Measurements from ENCODE around the gene GSTM5.
"Not testable (repeated sequence)": the region's sequence is repeated elsewhere in the genome, so short reads cannot be mapped to it uniquely, and the experiment has no call there.

The GSTM5 gene

DNA sequence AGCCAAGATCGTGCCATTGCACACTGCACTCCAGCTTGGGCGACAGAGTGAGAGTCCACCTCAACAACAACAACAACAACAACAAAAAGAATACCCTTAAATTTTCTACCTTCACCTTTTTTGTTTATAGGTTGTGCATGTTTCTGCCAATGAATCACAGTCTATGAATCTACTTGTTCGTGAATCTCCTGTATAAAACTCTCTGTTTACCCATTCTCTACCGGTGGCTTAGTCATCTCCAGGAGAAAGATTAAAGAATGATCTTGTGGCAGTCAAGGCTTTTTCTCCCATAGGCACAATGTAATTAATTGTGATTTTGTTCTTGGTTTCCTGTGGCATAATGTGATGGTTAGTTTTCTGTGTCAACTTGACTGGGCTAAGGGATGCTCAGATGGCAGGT, 14.2 kb upstream of the GSTM5 start:
- not testable (repeated sequence) for DNase-seq

DNA sequence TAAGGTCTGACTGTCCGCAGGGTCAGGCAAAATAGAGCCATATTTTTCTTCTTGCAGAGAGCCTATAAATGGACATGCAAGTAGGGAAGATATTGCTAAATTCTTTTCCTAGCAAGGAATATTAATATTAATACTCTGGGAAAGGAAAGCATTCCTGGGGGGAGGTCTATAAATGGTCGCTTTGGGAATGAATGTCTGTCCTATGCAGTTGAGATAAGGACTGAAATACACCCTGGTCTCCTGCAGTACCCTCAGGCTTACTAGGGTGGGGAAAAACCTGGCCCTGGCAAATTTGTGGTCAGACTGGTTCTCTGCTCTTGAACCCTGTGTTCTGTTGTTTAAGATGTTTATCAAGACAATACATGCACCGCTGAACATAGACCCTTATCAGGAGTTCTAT, 9.1 kb upstream of the GSTM5 start:
- DNase-seq, result not testable (repeated sequence)

DNA sequence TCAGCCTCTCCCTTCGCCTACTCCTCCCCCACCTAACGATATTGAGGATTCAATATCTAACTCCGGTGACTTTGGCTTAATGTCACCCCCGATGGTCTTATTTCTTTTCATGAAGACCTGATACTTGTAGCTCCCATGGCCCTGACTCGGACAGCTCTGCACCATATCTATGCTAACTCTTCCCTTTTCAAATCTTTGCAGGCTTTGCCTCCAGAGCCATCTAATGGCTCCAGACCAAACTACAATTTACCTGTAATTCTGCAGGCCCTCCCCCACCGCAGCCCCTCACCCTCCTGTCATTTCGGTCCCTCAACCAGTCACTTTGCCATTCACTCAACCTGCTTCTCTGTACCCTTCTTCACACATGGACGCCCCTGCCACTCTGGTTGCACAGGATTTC, 7.9 kb upstream of the GSTM5 start:
- DNase-seq, result no peak

DNA sequence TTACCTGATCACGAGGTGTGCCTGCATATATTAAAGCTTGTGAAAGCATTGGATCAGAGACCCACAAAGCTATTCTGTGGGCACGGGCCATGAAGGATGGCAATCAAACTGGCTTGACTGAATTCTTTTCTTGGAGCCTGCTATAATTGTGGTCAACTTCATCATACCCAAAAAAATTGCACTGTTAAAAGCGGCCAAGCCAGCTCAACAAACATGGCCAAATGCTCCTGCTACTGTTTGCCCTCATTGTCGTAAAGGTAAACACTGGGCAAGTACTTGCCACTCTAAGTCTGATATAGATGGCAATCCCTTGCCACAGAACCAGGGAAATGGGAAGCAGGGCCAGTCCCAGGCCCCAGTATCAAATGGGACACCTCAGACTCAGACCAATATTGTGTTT, 6.6 kb upstream of the GSTM5 start:
- DNase-seq, result no peak

DNA sequence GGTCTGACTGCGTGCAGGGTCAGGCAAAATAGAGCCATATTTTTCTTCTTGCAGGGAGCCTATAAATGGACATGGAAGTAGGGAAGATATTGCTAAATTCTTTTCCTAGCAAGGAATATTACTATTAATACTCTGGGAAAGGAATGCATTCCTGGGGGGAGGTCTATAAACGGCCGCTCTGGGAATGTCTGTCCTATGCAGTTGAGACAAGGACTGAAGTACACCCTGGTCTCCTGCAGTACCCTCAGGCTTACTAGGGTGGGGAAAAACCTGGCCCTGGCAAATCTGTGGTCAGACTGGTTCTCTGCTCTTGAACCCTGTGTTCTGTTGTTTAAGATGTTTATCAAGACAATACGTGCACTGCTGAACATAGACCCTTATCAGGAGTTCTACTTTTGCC, 3.1 kb upstream of the GSTM5 start:
- not testable (repeated sequence) for DNase-seq

DNA sequence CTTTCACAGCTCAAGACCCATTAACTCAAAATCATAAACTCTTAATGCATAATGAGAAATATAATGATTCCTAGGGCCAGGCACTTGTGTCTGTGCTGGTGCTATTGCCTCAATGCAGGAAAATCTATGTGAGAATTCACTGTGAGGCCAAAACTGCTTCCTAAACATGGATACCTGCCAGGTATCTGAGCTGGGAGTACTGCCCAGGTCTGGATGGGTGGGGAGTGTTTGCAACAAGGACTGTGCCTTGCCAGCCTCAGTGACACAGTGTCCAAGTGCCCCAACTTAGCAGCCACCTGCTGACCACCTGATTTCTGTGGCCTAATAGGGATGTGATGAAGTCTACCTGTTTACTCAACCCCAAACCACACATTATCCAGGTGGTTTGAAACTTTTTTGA, 2.2 kb upstream of the GSTM5 start:
- DNase-seq, result not testable (repeated sequence)

DNA sequence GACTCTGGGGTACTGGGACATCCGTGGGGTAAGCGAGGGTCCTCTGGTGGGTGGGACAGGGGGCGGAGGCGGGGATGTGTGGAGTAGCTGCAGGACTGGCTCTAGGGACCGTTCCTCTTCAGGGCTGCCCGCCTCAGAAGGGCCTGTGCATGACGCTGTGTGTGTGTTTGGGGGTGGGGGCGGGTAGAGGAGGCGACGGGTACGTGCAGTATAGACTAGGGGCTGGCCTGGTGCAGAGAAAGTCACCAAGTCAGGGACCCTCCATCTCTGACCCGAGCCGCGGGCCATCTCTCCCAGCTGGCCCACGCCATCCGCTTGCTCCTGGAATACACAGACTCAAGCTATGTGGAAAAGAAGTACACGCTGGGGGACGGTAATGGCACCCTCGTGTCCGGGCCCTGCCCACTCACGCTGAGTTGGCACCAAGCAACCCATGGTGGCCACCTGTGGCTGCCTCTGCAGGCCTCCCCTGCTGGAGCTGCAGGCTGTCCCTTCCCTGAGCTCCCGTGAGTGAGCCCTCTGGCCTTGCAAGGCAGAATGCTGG, 342 bp downstream of the GSTM5 start:
- DNase-seq, result no peak

DNA sequence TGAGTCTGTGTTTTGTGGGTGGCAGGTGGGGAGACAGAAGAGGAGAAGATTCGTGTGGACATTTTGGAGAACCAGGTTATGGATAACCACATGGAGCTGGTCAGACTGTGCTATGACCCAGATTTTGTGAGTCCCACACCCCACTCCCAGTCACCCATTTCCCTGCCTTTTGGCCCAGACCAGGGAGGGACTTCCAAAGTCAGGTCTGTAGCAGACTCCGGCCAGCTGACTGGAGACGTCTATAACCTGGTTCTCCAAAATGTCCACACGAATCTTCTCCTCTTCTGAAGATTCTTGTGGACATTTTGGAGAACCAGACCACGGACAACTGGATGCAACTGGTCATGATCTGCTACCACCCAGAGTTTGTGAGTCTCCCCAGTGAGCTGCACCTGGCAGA, 1.6 kb downstream of the GSTM5 start:
- DNase-seq, result no peak

DNA sequence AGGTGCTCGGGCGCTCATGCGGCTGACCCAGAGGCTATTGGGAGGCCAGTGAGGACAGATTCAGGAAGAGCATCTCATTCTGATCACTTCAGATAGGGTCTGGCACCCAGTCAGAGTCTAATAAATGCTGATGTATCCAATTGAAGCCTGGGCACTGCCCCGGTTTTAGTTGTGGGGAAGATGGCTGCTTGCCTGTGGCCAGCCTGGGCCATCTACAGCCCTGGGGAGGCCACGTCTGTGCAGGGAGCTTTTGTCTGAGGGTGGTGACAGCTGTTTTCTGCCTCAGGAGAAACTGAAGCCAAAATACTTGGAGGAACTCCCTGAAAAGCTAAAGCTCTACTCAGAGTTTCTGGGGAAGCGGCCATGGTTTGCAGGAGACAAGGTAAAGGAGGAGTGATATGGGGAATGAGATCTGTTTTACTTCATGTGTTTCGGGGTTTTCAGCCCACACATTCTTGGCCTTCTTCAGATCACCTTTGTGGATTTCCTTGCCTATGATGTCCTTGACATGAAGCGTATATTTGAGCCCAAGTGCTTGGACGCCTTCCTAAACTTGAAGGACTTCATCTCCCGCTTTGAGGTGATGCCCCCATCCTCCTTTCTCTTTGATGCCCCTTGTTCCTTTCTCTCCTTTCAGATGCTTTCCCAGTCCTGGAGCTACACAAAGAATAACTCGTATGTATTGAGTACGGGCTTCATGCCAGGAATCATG, 2.8 kb downstream of the GSTM5 start:
- DNase-seq, result no peak

DNA sequence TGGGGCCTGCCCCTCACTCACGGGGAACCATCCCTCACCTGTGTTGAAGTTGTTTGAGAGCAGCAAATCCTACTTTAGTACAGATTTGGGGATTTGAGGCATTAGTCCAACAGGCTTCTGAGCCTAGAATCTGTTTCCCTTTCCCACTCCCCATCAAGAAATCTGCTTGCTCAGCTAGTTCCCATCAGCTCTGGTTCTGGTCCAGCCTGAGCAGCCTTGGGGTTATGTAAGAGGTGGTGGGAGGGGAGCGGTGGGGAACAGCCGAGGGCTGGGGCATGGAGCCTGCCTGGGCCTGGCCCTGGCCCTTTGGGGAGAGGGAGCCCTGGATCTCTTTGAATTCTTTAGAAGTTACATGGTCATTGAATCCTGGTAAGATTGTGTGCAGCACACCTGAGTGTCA, 4.1 kb downstream of the GSTM5 start:
- DNase-seq, result no peak

DNA sequence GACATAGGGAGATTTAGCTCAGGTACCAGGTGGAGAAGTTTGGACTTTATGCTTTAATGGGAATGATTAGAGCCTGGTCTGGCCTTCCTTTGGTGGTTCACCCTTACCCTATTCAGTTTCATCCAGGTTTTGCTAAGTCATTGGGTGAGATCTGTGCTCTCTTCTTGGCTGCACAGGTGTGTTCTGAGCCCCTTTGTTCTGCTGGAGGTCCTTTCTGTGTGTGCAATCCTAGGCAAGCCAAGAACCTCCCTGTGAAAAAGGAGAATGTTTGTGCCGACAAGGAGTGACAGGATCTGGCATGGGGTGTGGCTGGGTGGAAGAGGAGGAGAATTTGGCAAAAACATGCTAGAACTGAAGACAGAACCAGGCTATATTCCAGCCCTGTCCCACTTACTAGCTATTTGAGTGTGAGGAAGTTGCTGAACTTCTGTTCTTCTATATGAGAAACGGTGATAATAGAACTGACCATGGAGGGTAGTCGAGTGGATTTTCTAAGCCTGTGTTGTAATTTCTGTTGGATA, 4.6 kb downstream of the GSTM5 start:
- no peak for DNase-seq

DNA sequence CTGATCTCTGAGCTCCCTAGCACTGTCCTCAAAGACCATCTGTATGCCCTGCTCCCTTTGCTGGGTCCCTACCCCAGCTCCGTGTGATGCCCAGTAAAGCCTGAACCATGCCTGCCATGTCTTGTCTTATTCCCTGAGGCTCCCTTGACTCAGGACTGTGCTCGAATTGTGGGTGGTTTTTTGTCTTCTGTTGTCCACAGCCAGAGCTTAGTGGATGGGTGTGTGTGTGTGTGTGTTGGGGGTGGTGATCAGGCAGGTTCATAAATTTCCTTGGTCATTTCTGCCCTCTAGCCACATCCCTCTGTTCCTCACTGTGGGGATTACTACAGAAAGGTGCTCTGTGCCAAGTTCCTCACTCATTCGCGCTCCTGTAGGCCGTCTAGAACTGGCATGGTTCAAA, 5.7 kb downstream of the GSTM5 start:
- DNase-seq, result no peak

DNA sequence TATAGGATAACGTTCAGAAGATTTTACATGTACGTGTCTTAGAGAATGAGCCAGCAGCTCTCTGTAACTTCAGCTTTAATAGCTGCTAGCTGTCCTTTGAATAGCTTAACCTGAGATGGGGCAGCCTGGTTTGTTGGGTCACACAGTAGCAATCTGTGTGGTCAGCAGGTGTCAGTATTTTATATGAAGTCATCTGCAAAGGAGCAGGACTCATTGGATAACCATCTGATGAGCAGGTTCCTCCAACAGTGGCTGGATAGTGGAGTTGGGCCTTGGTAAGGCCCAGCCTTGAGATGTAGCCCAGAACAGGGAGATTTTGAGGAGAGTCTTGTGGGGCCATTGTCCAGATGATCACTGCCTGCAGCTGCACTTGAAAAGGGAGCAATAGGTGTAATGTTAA, 6.4 kb downstream of the GSTM5 start:
- no peak for DNase-seq

DNA sequence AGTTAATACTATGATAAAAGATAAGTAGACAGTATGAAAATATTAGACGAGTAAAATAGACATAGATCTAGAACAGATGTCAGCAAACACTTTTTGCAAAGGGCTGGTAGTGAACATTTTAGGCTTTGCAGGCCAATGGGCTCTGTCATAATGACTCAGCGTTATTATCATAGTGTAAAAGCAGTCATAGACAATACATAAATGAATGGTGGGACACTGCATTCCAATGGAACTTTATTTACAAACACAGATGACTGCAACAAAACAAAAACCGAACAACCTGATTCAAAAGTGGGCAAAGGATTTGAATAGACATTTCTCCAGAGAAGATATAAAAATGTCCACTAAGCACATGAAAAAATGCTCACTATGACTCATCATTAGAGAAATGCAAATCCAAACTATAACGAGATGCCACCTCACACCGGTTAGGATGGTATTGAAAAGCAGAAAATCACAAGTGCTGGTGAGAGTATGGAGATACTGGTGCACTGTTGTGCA, 7.3 kb downstream of the GSTM5 start:
- DNase-seq, result no peak

DNA sequence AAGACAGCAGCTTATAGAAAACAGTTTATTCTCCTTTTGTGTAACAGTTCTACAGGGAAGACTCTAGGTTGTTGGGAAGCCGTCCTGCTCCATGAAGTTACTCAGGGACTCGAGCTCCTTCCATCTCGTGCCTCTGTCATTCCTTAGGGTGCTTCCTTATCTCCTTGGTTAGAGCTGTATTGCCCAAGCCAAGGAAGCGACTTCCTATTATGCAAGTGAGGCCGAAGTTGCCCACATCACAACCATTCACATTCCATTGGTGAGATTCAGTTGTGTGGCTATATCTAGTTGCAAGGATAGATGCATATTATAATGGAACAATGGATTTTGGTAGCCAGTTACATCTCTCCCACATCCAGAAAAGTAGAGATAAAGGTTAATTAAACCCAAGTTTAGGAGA, 9.0 kb downstream of the GSTM5 start:
- DNase-seq, result no peak

DNA sequence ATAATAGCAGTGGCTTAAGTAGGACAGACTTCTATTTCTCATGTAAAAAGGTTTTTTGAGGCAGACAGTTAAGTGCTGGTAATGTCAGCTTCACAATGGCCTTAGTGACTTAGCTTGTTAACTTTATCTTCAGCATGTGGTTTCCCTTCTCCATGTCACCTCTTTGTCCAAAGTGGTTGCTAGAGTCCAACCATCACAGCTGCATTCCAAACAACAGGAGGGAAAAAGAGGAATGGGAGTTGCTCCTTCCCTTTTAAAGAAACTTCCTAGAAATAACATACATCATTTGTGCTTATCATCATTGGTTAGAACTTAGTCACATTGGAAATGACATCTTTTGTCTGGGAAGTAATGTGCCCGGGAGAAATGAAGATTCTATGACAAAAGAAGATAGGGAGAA, 9.9 kb downstream of the GSTM5 start:
- DNase-seq, result no peak

DNA sequence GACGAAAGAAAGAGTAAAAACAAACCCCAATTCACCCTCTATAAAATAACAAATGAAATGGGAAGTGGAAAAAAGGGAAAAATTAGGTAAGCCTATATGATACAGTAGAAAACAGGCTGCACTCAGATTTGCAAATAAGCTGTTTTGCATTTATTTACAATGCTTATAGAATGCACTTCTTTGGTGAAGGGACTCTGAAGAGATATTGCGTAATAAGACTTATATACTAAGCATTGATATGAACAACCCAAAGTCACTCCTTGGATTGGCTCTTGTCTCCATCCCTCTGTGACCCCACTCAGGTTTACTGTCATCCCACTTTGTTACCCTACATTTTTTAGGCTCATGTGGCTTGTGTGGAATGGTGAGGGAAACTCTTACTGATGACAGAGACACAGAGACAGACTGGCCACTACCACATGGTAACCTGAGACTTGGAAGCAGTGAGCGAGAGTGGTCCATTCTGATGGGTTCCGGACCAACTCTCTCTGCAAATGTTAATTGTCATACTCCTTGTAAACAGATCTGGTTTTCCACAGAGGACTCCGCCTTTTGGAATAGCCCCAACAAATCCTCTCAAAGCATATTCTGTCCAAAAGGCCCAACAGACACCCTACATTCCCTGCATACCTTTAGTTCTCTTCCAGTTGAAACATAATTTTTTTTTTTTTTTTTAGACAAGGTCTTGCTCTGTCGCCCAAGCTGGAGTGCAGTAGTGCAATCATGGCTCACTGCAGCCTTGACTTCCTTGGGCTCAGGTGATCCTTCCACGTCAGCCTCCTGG, 11.0 kb downstream of the GSTM5 start:
- no peak for DNase-seq

DNA sequence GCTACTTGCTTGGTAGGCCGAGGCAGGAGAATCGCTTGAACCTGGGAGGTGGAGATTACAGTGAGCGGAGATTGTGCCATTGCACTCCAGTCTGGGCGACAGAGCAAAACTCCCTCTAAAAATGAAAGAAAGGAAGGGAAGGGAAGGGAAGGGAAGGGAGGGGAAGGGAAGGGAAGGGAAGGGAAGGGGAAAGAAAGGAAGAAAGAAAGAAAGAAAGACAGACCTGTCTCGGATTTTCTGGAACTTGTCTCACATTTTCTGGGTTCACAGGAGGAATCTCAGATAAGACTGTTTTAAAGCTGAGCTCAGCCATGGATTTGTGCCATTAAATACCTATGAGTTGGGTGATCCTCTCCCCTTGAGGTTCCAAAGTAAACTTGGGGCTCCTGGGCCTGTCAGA, 12.9 kb downstream of the GSTM5 start:
- DNase-seq, result no peak

DNA sequence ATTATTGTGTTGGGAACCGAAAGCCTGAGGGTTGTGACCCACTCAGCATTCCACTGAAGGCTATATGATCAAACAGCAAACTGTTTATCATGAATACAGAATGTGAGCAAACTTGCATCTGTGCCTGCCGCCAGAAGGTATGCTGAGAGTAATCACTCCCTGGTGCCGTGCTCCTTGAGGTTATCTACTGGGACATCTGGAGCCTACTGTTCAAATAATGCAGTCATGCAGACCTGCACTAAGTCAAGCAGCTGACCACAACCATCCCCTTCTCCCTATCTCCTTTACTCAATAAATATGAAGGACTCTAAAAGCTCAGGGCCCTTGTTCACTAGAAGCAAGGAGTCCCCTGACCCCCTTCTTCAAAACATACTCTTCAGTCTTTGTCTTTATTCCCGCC, 13.5 kb downstream of the GSTM5 start:
- DNase-seq, result no peak

DNA sequence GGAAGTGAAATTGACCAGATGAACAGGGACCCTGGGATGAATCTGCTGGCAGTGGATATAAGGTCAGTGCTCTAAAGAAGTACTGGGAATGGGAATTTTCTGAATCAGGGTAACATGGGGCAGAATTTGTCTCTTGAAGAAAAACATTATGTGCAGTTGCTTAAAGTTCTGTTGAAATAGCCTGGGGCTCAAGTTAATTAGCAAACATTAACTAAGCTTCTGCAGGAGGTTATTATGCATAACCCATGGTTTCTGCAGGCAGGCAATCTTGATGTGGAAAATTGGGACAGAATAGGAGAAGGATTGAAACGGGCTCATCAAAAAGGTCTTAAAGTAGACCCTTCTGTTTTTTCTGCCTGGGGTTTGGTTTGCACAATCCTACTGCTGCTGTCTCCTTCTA, 14.0 kb downstream of the GSTM5 start:
- no peak for DNase-seq

DNA sequence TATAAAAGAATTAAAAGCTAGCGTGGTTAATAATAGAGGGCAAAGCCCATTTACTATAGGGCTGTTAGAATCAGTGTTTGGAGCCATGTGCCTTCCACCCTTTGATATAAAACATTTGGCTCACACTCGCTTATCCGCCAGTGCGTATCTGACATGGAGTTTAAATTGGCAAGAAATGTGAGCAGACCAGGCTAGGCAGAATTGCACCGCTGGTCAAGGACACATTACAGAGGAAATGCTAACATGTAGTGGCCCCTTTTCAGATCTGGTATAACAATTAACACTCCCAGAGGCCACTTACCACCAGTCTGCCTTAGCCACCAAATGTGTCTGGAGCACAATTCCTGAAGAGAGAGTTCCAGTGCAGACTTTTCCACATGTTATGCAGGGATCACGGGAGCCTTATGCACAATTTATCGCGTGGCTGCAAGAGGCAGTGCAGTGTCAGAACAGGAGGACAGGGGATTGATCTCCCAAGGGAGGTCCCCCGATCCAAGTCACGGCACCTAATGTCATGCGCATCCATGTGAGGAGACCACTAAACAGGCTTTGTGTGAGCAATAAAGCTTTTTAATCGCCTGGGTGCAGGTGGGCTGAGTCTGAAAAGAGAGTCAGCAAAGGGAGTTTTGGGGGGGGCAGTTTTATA, 14.8 kb downstream of the GSTM5 start:
- DNase-seq, result no peak

DNA sequence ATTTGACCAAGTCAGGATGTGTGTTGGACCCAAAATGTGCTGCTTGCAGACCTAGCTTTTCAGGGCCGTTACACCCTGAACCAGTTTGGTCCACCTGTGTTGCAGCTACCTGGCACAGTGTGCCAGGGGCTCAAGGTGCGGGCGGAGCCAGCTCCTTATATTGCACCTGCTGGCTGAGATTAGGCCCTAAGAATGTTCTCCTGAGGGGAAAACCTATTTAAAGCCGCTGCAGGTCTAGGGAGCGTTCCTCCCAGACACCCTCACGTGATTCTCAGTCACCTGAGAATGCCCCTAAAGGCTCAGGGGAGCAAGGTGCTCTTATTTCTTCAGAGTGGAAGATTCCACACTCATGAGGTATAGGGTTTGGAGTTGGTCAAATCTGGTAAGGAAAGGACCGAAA, 16.8 kb downstream of the GSTM5 start:
- no peak for DNase-seq

DNA sequence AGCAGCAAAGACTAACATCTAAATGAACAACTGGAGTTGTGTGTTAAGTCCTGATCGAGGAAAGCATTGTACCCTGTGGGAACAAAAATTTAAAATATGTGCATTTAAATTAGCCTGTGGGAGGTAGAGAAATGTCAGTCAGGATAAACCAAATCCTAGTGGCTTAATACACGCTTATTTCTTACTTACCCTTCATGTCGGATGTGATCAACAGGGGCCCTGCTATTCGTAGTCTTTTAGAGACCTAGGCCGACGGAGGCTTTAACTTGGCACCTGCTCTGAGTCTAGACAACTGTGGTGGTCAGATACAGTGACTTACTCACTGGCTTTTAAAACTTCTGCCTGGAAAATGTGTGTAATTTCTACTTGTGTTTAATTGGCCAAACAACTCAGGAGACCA, 18.6 kb downstream of the GSTM5 start:
- no peak for DNase-seq

Measured in activated effector memory CD4-positive, alpha-beta T cell treated with anti-CD3 and anti-CD28 coated beads, Interleukin-2, amount 50 U/mL, for 16 hours (primary cell).